Gastrocnemius medialis (tissue), 4 donors: ENCODE measurements around the gene CUX1. TPM values are rescaled to one million over a fixed set of nuclear protein-coding genes. Genes with fewer than 3 reads are reported as not detected.

ENCODE experiments used
- ATAC-seq, 2 donors: fragments of 150-250 bp; one replicate each; pipeline ENCODE4 v1.9.1; 2016
- DNase-seq, 2 donors: peaks; one replicate each; pipeline ENCODE4 v3.0.0-alpha.2; 2019
- H3K27ac ChIP-seq, 4 donors: fragments of 200-600 bp; sonication (generic); 1 replicate in 1 of 4; 2 replicates in 3 of 4; pipeline ENCODE4 v1.5.1; 2016 to 2018; ENCODE audit warnings: mild to moderate bottlenecking in 2 of 4, moderate library complexity in 1 of 4
- H3K27me3 ChIP-seq, 3 donors: fragments of 200-600 bp; sonication (generic) in 2 of 3; 1 replicate in 1 of 3; 2 replicates in 2 of 3; pipeline versions ENCODE4 v1.5.1 to v1.6.0; 2016 to 2019; ENCODE audit warnings: mild to moderate bottlenecking in 1 of 3, moderate library complexity in 1 of 3
- H3K36me3 ChIP-seq, 2 donors: fragments of 200-600 bp; sonication (generic) in 1 of 2; one replicate each; pipeline ENCODE4 v1.5.1; 2017 to 2018
- H3K4me1 ChIP-seq, 2 donors: fragments of 200-600 bp; sonication (generic) in 1 of 2; one replicate each; pipeline ENCODE4 v1.5.1; 2016 to 2017; ENCODE audit warnings: mild to moderate bottlenecking in 2 of 2
- H3K4me3 ChIP-seq, 4 donors: fragments of 200-600 bp; sonication (generic) in 3 of 4; 1 replicate in 1 of 4; 2 replicates in 3 of 4; pipeline ENCODE4 v1.5.1; 2016 to 2019; ENCODE audit warnings: mild to moderate bottlenecking in 2 of 4
- H3K9me3 ChIP-seq, 3 donors: fragments of 200-600 bp; sonication (generic) in 2 of 3; 1 replicate in 1 of 3; 2 replicates in 2 of 3; pipeline ENCODE4 v1.5.1; 2016 to 2019
- POLR2A ChIP-seq, 2 donors: fragments of 450-650 bp; IDR thresholded peaks; one replicate each; pipeline ENCODE4 v1.6.1; 2017; ENCODE audit warnings: antibody characterized with exemption in 2 of 2, mild to moderate bottlenecking in 2 of 2, moderate library complexity in 2 of 2
- in situ Hi-C, 4 donors: fragments of 200-750 bp; cut with MboI; loops; one replicate each; pipeline versions ENCODE4 v1.15.0 to v1.8.0; 2017; ENCODE audit warnings: low sequenced_read_pairs in 4 of 4
- intact Hi-C: fragments of 100-400 bp; cut with DNase I; formaldehyde crosslinking; loops from one replicate; pipeline ENCODE4 v1.15.1; 2023; ENCODE audit warnings: low total_unique reads
- total RNA-seq, 4 donors: library from RNA; depleted of rRNA; stranded (reverse); fragments of >200 nt; gene quantifications; one replicate each; pipeline versions ENCODE4 v1.1.0 to v1.2.3, GENCODE V29; 2016
- TF ChIP-seq, protein P1 (sequence below), 5 experiments: fragments of 450-650 bp in 3 of 5; fragments of 200-600 bp in 2 of 5; sonication (generic) in 2 of 5; IDR thresholded peaks in 4 of 5; conservative IDR thresholded peaks in 1 of 5; 1 replicate in 4 of 5; 2 replicates in 1 of 5; pipeline ENCODE4 v1.5.1; 2016 to 2019; ENCODE audit warnings: antibody characterized with exemption in 5 of 5, mild to moderate bottlenecking in 3 of 5, moderate library complexity in 3 of 5

The CUX1 gene
- total RNA-seq, 4 donors from 2014 or later, result 44.1 to 57.9 (median 54.9) TPM

DNA sequence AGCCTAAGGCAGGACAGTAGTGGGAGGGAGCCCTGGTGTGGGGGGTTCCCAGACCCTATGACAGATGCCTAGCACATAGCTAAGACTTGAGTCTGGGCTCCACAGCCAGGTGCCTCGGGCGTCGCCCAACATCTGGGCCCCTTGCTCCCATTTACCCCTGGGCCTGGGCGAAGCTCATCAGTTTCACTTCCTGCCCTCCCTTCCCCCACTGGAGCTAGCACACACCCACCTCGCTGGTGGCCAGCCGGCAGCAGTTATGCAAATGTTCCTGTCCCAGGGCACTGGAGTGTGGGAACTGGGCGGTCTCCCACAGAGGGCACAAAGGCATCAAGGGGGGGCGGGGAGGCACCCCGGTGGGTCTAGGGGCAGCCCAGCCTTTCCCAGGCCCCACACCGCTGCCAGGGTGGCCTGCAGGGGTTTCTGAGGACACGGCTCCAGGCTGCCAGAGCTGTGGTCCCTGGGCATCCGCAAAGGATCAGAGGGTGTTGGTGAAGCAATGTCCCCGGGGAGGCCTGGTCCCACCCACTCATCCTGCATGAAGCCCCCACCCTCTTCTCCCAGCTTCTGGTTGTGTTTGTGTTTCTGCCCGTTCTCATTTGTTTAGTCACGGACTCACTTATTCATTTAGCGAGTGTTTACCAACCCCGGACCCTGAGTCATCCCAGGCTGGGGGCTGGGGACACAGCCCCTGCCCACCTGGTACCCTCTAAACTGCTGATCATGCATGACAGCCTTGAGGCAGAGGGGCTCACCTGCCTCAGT is 489.7 kb downstream of the CUX1 start:
- peak overlapping the region in 3 of 4 donors; percentile 20 to 40 (median 35) for H3K4me3 ChIP-seq
- H3K9me3 ChIP-seq, result no peaks in the 10 kb centered on the region
- H3K36me3 ChIP-seq, result no peaks in the 10 kb centered on the region
- in situ Hi-C loops (no loop called here), intact Hi-C loops (loop anchor here (2.0 to 5.0 kb wide), 2 partner anchors 20 to 55 kb away; partner anchors contain the start of gene SH2B2)
- peaks cover 56 to 57% of the 10 kb centered on the region in 2 donors for H3K4me1 ChIP-seq
- H3K27ac ChIP-seq, result peak overlapping the region; percentile 61 to 98 (median 96)
- TF ChIP-seq POLR2A (IDR thresholded peaks at IDR 0.05), result no peak
- TF ChIP-seq, protein P1, sequence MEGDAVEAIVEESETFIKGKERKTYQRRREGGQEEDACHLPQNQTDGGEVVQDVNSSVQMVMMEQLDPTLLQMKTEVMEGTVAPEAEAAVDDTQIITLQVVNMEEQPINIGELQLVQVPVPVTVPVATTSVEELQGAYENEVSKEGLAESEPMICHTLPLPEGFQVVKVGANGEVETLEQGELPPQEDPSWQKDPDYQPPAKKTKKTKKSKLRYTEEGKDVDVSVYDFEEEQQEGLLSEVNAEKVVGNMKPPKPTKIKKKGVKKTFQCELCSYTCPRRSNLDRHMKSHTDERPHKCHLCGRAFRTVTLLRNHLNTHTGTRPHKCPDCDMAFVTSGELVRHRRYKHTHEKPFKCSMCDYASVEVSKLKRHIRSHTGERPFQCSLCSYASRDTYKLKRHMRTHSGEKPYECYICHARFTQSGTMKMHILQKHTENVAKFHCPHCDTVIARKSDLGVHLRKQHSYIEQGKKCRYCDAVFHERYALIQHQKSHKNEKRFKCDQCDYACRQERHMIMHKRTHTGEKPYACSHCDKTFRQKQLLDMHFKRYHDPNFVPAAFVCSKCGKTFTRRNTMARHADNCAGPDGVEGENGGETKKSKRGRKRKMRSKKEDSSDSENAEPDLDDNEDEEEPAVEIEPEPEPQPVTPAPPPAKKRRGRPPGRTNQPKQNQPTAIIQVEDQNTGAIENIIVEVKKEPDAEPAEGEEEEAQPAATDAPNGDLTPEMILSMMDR (IDR thresholded peaks at IDR 0.05 in 4 of 5, conservative IDR thresholded peaks at IDR 0.05 in 1 of 5), result no peak
- peak; percentile 76 to 90 for DNase-seq
- peak; percentile 67 to 70 for ATAC-seq
- H3K27me3 ChIP-seq, result no peaks in the 10 kb centered on the region

DNA sequence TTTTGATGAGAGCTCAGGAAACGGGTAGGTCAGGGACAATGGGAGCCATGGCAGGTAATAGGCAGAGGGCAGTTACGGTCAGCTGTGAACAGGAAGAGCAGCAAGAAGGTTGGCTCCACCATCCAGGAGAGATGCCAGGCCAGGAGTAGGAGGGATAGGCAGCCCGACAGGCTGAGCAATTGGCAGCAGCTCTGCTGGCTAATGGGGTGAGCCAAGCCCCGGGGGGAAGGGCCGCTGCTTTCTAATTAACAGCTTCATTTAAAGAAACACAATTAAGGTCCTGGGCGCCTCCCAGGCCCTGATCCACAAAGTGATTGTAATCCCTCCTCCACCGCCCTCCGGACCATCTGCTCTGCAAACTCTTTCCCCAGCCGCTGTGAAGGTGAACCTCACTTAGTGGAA is 493.0 kb downstream of the CUX1 start:
- in situ Hi-C loops (no loop called here), intact Hi-C loops (no loop called here)
- H3K27ac ChIP-seq, result no peak overlapping the region
- DNase-seq (no peak), ATAC-seq (no peak)
- H3K9me3 ChIP-seq, result no peaks in the 10 kb centered on the region
- H3K27me3 ChIP-seq, result no peaks in the 10 kb centered on the region
- H3K36me3 ChIP-seq, result peaks cover 0 to 9% of the 10 kb centered on the region in 2 donors
- H3K4me3 ChIP-seq, result no peak overlapping the region
- no peak for TF ChIP-seq POLR2A (IDR thresholded peaks at IDR 0.05)
- TF ChIP-seq, protein P1 (IDR thresholded peaks at IDR 0.05 in 4 of 5, conservative IDR thresholded peaks at IDR 0.05 in 1 of 5), result no peak
- peaks cover 23% of the 10 kb centered on the region in 2 donors for H3K4me1 ChIP-seq

DNA sequence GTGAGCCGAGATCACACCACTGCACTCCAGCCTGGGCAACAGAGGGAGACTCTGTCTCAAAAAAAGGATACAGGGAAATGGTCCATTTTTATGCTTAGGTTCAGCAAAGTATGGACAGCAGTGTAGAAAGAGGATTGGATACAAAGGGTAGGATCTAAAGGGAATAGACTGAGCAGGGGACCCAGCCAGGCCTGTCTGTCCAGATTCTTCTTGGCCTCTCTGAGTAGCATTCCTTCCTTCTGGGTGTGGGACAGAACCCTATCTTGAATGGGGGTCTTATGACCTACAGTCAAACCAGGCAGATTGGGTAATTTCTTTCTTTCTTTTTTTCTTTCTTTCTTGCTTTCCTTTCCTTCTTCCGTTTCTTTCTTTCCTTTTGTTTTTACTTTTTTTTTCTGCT is 494.9 kb downstream of the CUX1 start:
- TF ChIP-seq POLR2A (IDR thresholded peaks at IDR 0.05), result no peak
- TF ChIP-seq, protein P1 (IDR thresholded peaks at IDR 0.05 in 4 of 5, conservative IDR thresholded peaks at IDR 0.05 in 1 of 5), result no peak
- peaks cover 4 to 5% of the 10 kb centered on the region in 2 donors for H3K4me1 ChIP-seq
- no peaks in the 10 kb centered on the region for H3K9me3 ChIP-seq
- H3K27me3 ChIP-seq, result no peaks in the 10 kb centered on the region
- H3K4me3 ChIP-seq, result no peak overlapping the region
- intact Hi-C loops (no loop called here), in situ Hi-C loops (no loop called here)
- H3K27ac ChIP-seq, result no peak overlapping the region
- ATAC-seq (no peak), DNase-seq (no peak)
- peaks cover 0 to 13% of the 10 kb centered on the region in 2 donors for H3K36me3 ChIP-seq

DNA sequence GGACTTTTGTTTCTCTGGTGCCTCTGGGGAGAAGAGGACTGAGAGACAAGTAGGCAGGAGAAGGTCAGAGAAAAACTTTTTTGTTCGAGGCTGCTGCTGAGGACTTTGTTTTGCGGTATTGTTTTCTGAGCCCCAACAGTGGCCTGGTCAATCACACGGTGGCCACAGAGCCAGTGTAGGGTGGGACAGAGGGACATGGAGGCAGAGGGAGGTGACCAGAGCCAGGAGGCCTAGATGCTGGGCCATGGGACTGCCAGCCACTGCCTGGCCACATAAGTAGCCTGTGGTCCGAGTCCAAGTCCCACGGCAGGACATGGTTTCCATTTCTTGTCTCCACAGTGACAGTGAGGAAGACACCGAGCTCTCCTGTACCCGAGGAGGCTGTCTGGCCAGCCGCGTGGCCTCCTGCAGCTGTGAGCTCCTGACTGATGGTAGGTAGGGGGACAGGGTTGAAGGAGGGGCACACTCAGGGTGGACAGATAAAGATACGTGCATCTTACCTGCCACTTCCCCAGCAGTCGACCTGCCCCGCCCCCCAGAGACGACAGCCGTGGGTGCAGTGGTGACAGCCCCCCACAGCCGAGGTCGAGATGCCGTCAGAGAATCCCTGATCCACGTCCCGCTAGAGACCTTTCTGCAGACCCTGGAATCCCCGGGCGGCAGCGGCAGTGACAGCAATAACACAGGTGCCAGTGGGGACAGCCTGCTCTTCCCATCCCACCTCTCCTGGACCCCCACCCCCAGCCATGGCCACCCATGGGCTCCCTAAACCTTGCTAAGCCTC is 496.8 kb downstream of the CUX1 start:
- intact Hi-C loops, result no loop called here

More for the DNA sequence above, 496.8 kb downstream of the CUX1 start:
- H3K36me3 ChIP-seq, result peaks cover 0 to 16% of the 10 kb centered on the region in 2 donors
- H3K4me3 ChIP-seq, result no peak overlapping the region
- in situ Hi-C loops, result no loop called here
- TF ChIP-seq POLR2A (IDR thresholded peaks at IDR 0.05), result no peak
- TF ChIP-seq, protein P1 (IDR thresholded peaks at IDR 0.05 in 4 of 5, conservative IDR thresholded peaks at IDR 0.05 in 1 of 5), result no peak
- no peaks in the 10 kb centered on the region for H3K9me3 ChIP-seq
- no peak overlapping the region for H3K27ac ChIP-seq
- ATAC-seq (no peak), DNase-seq (no peak)
- no peaks in the 10 kb centered on the region for H3K27me3 ChIP-seq
- H3K4me1 ChIP-seq, result no peaks in the 10 kb centered on the region
